HepG2 (cell line): ENCODE results near the gene SERTAD2. TPM values are rescaled to one million over a fixed set of nuclear protein-coding genes. Genes with fewer than 3 reads are reported as not detected.

ENCODE experiments used
- ATF7-NPFF ChIP-seq: sonication (generic); formaldehyde crosslinking; IDR thresholded peaks from 2 replicates; pipeline ENCODE4 v1.8.1; 2023; ENCODE audit warnings: mild to moderate bottlenecking, low read depth, missing genetic modification reagents, moderate library complexity
- BCL3 ChIP-seq: sonication (generic); formaldehyde crosslinking; IDR thresholded peaks from 2 replicates; pipeline ENCODE4 v1.5.1; 2020; ENCODE audit warnings: mild to moderate bottlenecking, missing genetic modification reagents, moderate library complexity
- GFI1 ChIP-seq: sonication (generic); formaldehyde crosslinking; IDR thresholded peaks from 2 replicates; pipeline ENCODE4 v1.5.0; 2020; ENCODE audit warnings: missing genetic modification reagents, mild to moderate bottlenecking, borderline replicate concordance
- HNF1A ChIP-seq, 2 experiments: sonication (generic) in 1 of 2; formaldehyde crosslinking in 1 of 2; IDR thresholded peaks; 2 replicates each; pipeline versions ENCODE4 v1.4.0 to v1.6.1; 2016 to 2020; ENCODE audit warnings: borderline replicate concordance in 1 of 2, low read depth in 1 of 2, mild to moderate bottlenecking in 1 of 2, missing genetic modification reagents in 1 of 2
- HNRNPL ChIP-seq: fragments of 200-400 bp; formaldehyde crosslinking; IDR thresholded peaks from 2 replicates; pipeline ENCODE4 v1.6.1; 2017; ENCODE audit warnings: mild to moderate bottlenecking, low read depth, low read length
- RCOR2 ChIP-seq: IDR thresholded peaks from 2 replicates; pipeline ENCODE4 v1.6.1; 2016; ENCODE audit warnings: missing biosample characterization, missing genetic modification reagents
- TERF1 ChIP-seq: sonication (generic); formaldehyde crosslinking; IDR thresholded peaks from 2 replicates; pipeline ENCODE4 v1.8.0; 2022; ENCODE audit warnings: mild to moderate bottlenecking, missing genetic modification reagents, moderate library complexity
- ZBTB21 ChIP-seq: sonication (generic); formaldehyde crosslinking; IDR thresholded peaks from 2 replicates; pipeline ENCODE4 v1.4.0; 2020; ENCODE audit warnings: missing genetic modification reagents
- ZBTB40 ChIP-seq, 2 experiments: fragments of 450-650 bp in 1 of 2; sonication (generic) in 1 of 2; formaldehyde crosslinking in 1 of 2; IDR thresholded peaks; 2 replicates each; pipeline versions ENCODE4 v1.6.1 to v1.8.0; 2016 to 2022; ENCODE audit warnings: antibody characterized with exemption in 1 of 2, mild to moderate bottlenecking in 1 of 2, missing genetic modification reagents in 1 of 2
- ZBTB7A ChIP-seq: sonication (generic); formaldehyde crosslinking; IDR thresholded peaks from 2 replicates; pipeline ENCODE4 v1.8.0; 2022; ENCODE audit warnings: mild to moderate bottlenecking, missing genetic modification reagents
- ZNF446 ChIP-seq: sonication (generic); formaldehyde crosslinking; IDR thresholded peaks from 2 replicates; pipeline ENCODE4 v1.5.0; 2020; ENCODE audit warnings: mild to moderate bottlenecking, missing genetic modification reagents
- polyA plus RNA-seq, 8 experiments: library from polyadenylated mRNA; depleted of rRNA in 3 of 8; stranded (reverse) in 7 of 8; unstranded in 1 of 8; fragments of >200 nt; fragmentation: Illumina TruSeq in 4 of 8; extraction: Trizol in 4 of 8; gene quantifications; 2 replicates each; pipeline versions ENCODE4 v1.2.1 to v1.2.3, GENCODE V29; 2011 to 2016; ENCODE audit warnings: low read depth in 4 of 8, missing spikeins in 1 of 8, mixed read lengths in 1 of 8; ENCODE audit not compliant: insufficient read depth in 1 of 8
- total RNA-seq, 5 experiments: library from RNA; depleted of rRNA; stranded (reverse); fragments of >200 nt; fragmentation: Illumina TruSeq; extraction: Trizol; gene quantifications; 2 replicates each; pipeline ENCODE4 v1.2.3, GENCODE V29; 2016; ENCODE audit warnings: low read depth in 1 of 5

SERTAD2 gene
- total and polyA plus RNA-seq, 2 of the 13 experiments (the other 11 are each of a cell fraction or from before 2014, with no cell fraction given) = 6.7 to 22.6 TPM

DNA sequence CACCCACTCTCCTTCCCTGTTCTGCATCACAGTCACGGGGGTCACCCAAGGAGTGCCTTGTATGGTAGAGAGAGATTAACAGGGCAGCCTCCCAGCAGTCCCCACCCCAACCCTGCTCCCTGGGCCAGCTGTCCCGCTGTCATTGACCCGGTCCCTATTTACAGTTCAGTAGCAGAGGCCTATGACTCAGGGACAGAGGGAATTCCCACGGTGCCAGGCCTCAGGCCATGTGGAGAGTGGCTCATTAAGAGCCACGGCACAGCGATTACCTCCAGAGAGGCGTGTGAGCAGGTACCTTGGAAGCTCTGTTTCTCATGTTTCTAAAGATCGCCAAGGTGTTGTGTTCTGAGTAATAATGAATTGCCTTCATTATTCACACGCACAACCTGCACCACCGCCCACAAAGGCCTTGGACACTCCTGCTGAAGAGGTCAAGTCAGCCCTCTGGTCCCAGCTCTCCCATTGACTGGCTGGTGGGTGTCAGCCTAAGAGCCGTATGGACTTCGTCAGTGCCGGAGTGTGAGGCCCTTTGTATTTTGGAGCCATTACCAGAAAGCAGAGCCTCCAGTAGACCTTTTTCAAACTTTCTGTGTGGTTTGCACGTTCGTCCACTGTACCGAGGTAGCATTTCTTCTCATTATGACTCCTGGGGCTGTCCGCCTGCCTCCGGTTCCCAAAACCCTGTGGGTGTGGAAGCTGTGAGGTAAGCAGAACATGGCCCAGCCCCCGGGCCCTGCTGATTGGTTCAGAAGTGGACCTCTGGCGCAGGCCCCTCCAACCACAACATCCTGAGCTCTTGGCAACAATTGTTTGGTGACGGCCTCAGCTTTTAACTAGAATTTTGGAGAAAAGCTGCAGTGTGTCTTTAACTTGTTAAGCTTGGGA, 47.0 kb downstream of the SERTAD2 start (continued):
- TF ChIP-seq HNF1A (IDR thresholded peaks at IDR 0.05; ENCODE audit: low read depth) (no peak), HNF1A (CRISPR knock-in tag; IDR thresholded peaks at IDR 0.05; ENCODE audit: borderline replicate concordance) (no peak), RCOR2 (no peak), ZBTB40 (IDR thresholded peaks at IDR 0.05) (no peak), ZBTB40 (CRISPR knock-in tag; IDR thresholded peaks at IDR 0.05) (0 out of 2 replicates have a peak, but pooled peaks have one; percentile 15), GFI1 (CRISPR knock-in tag) (no peak), ZBTB21 (CRISPR knock-in tag) (no peak), TERF1 (no peak), HNRNPL (no peak), ZBTB7A (CRISPR knock-in tag) (no peak), BCL3 (0 out of 2 replicates have a peak, but pooled peaks have one; percentile 46), ATF7-NPFF (CRISPR knock-in tag) (no peak), ZNF446 (no peak)
